ENCODE data around the gene LONRF3. TPM values are rescaled to one million over a fixed set of nuclear protein-coding genes. Genes with fewer than 3 reads are reported as not detected.

LONRF3 gene
- total RNA-seq, 4 donors from 2014 or later: 15.4 to 24.1 (median 17.7) TPM

GRCh38 chrX:118945921-118946320 lies 28.5 kb upstream of the LONRF3 start:
- 57% methylated on average over 2 of the region's 2 CpGs; no CpG with 5 or more reads in 1 of the 2 donors for WGBS, 2 donors (ENCODE audit: low coverage in 1 of 2)
- no peak overlapping the region for H3K27ac ChIP-seq

GRCh38 chrX:118948270-118948669 lies 26.1 kb upstream of the LONRF3 start:
- Histone ChIP-seq H3K9me3 (no peaks in the 10 kb centered on the region), H3K36me3 (no peaks in the 10 kb centered on the region), H3K27me3 (no peaks in the 10 kb centered on the region), H3K27ac (no peak overlapping the region), H3K4me1 (no peaks in the 10 kb centered on the region), H3K4me3 (no peak overlapping the region)
- ATAC-seq: no peak
- TF ChIP-seq POLR2AphosphoS5 (IDR thresholded peaks at IDR 0.05) (no peak), POLR2A (IDR thresholded peaks at IDR 0.05) (no peak), CTCF (IDR thresholded peaks at IDR 0.05) (no peak), EP300 (IDR thresholded peaks at IDR 0.05) (no peak)
- WGBS, 2 donors (ENCODE audit: low coverage in 1 of 2): 60 to 100% methylated on average over 1 of the region's 1 CpG

More at GRCh38 chrX:118945921-118946320, 28.5 kb upstream of the LONRF3 start:
- ATAC-seq: no peak
- TF ChIP-seq EP300 (IDR thresholded peaks at IDR 0.05): no peak
- TF ChIP-seq CTCF (IDR thresholded peaks at IDR 0.05): no peak
- TF ChIP-seq POLR2A (IDR thresholded peaks at IDR 0.05): no peak
- TF ChIP-seq POLR2AphosphoS5 (IDR thresholded peaks at IDR 0.05): no peak
- Histone ChIP-seq H3K4me3 (no peak overlapping the region), H3K4me1 (no peaks in the 10 kb centered on the region), H3K9me3 (no peaks in the 10 kb centered on the region), H3K27me3 (no peaks in the 10 kb centered on the region), H3K36me3 (no peaks in the 10 kb centered on the region)

DNA sequence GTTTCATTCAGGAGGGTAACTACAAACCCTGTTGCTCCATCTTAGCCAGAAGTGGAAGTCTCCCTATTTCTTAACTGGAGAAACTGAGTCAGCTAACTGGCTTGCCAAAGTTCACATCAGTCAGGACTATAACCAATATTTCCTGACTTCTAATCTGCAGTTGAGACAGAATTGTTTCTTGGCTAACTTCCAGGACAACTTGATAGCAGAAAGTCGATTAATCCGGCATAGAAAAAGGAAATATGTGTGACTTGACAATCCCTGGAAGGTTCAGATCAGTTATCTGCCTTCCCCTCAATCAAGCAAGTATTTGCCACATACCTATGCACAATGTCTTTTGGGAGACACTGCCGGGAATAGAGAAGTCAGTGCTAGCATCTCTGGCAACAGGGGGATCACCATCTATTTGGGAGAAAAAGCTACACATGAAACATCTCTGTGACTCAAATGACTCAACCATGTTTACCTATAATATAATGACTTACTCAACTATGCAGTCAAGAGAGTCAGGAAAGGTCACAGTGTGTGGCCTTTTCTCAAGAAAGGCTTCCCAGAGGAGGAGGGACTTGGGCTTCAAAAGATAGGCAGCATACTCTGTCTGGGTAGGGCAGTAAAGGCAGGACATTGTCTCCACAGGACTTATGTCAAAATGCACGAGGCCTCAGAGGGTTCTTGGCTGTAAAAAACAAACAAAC lies 12.4 kb upstream of the LONRF3 start:
- TF ChIP-seq EP300 (IDR thresholded peaks at IDR 0.05): no peak
- TF ChIP-seq CTCF (IDR thresholded peaks at IDR 0.05): no peak
- no peak for TF ChIP-seq POLR2A (IDR thresholded peaks at IDR 0.05)
- TF ChIP-seq POLR2AphosphoS5 (IDR thresholded peaks at IDR 0.05): no peak
- Histone ChIP-seq H3K36me3 (no peaks in the 10 kb centered on the region), H3K27ac (no peak overlapping the region), H3K9me3 (no peaks in the 10 kb centered on the region), H3K4me3 (no peak overlapping the region), H3K27me3 (no peaks in the 10 kb centered on the region), H3K4me1 (no peaks in the 10 kb centered on the region)
- ATAC-seq: no peak
- 57 to 65% methylated on average over 1 to 2 of the region's 4 CpGs for WGBS, 2 donors (ENCODE audit: low coverage in 1 of 2)

DNA sequence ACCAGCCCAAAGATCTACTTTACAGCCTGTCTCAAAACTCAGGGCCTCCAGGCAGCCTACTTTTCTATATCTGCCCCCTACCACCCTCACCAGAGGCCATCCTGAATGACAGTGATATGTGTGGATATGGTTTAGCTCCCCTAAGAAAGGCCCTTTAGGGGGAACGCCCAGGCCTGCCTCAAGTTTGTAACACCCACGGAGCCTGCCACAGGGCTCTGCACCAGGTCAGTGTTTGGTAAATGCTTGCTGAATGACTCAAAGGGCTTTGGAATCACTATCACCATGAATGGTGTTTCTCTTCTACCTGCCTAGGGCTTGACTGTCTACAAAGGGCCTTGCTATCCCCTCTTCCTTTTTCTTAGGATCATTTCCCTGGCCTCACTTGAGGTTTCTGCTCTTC lies 11.3 kb upstream of the LONRF3 start:
- Histone ChIP-seq H3K9me3 (no peaks in the 10 kb centered on the region), H3K4me1 (no peaks in the 10 kb centered on the region), H3K27ac (no peak overlapping the region), H3K27me3 (no peaks in the 10 kb centered on the region), H3K4me3 (no peak overlapping the region), H3K36me3 (no peaks in the 10 kb centered on the region)
- 83 to 100% methylated on average over 1 of the region's 2 CpGs for WGBS, 2 donors (ENCODE audit: low coverage in 1 of 2)
- ATAC-seq: no peak
- TF ChIP-seq POLR2AphosphoS5 (IDR thresholded peaks at IDR 0.05) (no peak), EP300 (IDR thresholded peaks at IDR 0.05) (no peak), CTCF (IDR thresholded peaks at IDR 0.05) (no peak), POLR2A (IDR thresholded peaks at IDR 0.05) (no peak)

DNA sequence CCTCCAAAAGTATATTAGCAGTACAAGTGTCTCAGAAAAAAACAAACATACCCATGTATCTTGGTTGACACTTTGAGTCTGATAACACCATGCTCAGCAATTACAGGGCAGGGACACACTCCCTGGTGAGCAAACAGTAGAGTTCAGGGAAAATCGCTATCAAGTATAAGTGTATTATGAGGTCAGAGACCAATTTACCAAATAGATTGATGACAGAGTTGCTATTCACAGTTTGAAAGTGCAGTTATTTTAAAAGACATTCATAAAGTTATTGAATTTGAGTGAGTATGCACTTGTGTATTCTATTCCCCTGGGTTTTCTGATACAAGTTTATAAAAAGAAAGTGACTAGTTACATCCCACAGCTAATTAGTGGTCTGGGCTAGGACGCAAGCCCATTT lies 10.2 kb upstream of the LONRF3 start:
- H3K4me3 ChIP-seq: no peak overlapping the region
- TF ChIP-seq POLR2AphosphoS5 (IDR thresholded peaks at IDR 0.05) (no peak), CTCF (IDR thresholded peaks at IDR 0.05) (no peak), EP300 (IDR thresholded peaks at IDR 0.05) (no peak), POLR2A (IDR thresholded peaks at IDR 0.05) (no peak)
- no peaks in the 10 kb centered on the region for H3K27me3 ChIP-seq
- WGBS, 2 donors (ENCODE audit: low coverage in 1 of 2): 13% methylated on average over 1 of the region's 2 CpGs; no CpG with 5 or more reads in 1 of the 2 donors
- no peaks in the 10 kb centered on the region for H3K36me3 ChIP-seq
- no peaks in the 10 kb centered on the region for H3K4me1 ChIP-seq
- H3K9me3 ChIP-seq: no peaks in the 10 kb centered on the region
- no peak for ATAC-seq
- H3K27ac ChIP-seq: no peak overlapping the region
